ENCODE data around the gene SCAP.

SCAP gene

DNA sequence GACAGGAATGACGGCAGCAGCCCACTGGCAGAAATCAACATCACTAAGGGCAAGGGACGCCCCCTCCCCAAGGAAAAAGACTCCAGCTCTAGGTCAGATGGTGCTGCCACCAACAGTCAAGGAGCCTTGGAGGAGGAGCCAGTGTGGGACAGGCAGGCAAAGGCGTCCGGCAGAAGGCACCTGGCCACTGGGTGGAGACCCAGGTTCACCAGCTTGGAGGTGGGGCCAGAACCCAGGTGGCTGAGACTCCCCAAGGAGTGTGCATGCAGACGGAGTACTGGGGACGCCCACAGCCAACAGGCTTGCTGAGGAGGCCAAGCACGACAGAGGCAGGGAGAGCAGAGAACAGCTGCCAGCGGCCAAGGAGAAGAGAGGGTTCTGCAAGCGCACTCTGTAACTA lies 59.7 kb downstream of the SCAP start:
- H3K4me1 ChIP-seq: no peaks in the 10 kb centered on the region
- DNase-seq: no peak
- no peaks in the 10 kb centered on the region for H3K27me3 ChIP-seq
- no peaks in the 10 kb centered on the region for H3K9me3 ChIP-seq
- TF ChIP-seq, protein P1, sequence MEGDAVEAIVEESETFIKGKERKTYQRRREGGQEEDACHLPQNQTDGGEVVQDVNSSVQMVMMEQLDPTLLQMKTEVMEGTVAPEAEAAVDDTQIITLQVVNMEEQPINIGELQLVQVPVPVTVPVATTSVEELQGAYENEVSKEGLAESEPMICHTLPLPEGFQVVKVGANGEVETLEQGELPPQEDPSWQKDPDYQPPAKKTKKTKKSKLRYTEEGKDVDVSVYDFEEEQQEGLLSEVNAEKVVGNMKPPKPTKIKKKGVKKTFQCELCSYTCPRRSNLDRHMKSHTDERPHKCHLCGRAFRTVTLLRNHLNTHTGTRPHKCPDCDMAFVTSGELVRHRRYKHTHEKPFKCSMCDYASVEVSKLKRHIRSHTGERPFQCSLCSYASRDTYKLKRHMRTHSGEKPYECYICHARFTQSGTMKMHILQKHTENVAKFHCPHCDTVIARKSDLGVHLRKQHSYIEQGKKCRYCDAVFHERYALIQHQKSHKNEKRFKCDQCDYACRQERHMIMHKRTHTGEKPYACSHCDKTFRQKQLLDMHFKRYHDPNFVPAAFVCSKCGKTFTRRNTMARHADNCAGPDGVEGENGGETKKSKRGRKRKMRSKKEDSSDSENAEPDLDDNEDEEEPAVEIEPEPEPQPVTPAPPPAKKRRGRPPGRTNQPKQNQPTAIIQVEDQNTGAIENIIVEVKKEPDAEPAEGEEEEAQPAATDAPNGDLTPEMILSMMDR (IDR thresholded peaks at IDR 0.05; ENCODE audit: low read depth, low read length): no peak
- H3K4me3 ChIP-seq (ENCODE audit: low read depth, low read length): no peak overlapping the region
- H3K36me3 ChIP-seq: peaks cover 35% of the 10 kb centered on the region

GRCh38 chr3:47414666-47415587 lies 60.8 kb downstream of the SCAP start:
- DNase-seq: no peak
- Histone ChIP-seq H3K36me3 (peaks cover 30% of the 10 kb centered on the region), H3K9me3 (no peaks in the 10 kb centered on the region), H3K4me1 (no peaks in the 10 kb centered on the region), H3K27me3 (no peaks in the 10 kb centered on the region), H3K4me3 (ENCODE audit: low read depth, low read length) (no peak overlapping the region)
- TF ChIP-seq, protein P1 (IDR thresholded peaks at IDR 0.05; ENCODE audit: low read depth, low read length): no peak

DNA sequence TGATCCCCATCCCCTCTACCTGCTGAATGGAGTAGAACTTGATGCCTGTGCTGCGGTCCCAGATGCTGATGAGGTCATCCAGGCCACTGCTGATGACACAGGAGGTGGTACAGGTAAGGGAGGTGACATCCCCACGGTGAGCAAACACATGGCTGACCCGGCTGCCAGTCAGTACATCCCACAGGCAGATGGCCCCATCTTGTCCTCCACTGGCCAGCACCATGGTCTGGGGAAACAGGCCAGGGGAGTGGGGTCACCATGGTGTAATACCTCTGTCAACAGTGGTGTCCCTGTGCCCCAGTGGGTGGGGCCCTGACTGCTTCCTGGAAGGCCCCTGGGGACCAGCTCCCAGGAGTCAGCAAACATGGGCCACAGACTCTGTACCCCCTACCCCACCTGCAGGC lies 61.6 kb downstream of the SCAP start:
- no peak for DNase-seq
- H3K27me3 ChIP-seq: no peaks in the 10 kb centered on the region
- TF ChIP-seq, protein P1 (IDR thresholded peaks at IDR 0.05; ENCODE audit: low read depth, low read length): no peak
- no peak overlapping the region for H3K4me3 ChIP-seq (ENCODE audit: low read depth, low read length)
- no peaks in the 10 kb centered on the region for H3K9me3 ChIP-seq
- H3K36me3 ChIP-seq: peaks cover 30% of the 10 kb centered on the region
- no peaks in the 10 kb centered on the region for H3K4me1 ChIP-seq

DNA sequence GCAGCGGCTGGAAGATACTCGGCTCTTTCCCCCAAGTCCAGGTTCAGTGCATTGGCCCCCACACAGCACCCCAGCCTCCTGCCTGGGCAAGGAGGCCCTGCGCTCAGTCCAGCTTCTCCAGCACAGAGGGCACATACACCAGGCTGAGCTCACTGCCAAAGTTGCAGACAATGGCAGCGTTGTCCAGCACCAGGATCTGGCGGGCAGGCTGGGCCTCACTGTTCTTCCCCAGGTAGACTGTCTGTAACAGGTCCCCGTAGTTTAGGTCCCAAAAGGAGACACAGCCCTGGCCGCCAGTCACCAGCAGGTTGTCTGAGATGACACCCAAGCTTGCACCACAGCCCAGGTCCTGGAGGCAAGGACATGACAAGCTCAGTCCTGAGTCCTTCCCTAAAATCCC lies 62.0 kb downstream of the SCAP start:
- no peaks in the 10 kb centered on the region for H3K27me3 ChIP-seq
- TF ChIP-seq, protein P1 (IDR thresholded peaks at IDR 0.05; ENCODE audit: low read depth, low read length): no peak
- DNase-seq: no peak
- no peak overlapping the region for H3K4me3 ChIP-seq (ENCODE audit: low read depth, low read length)
- peaks cover 30% of the 10 kb centered on the region for H3K36me3 ChIP-seq
- no peaks in the 10 kb centered on the region for H3K9me3 ChIP-seq
- H3K4me1 ChIP-seq: no peaks in the 10 kb centered on the region

DNA sequence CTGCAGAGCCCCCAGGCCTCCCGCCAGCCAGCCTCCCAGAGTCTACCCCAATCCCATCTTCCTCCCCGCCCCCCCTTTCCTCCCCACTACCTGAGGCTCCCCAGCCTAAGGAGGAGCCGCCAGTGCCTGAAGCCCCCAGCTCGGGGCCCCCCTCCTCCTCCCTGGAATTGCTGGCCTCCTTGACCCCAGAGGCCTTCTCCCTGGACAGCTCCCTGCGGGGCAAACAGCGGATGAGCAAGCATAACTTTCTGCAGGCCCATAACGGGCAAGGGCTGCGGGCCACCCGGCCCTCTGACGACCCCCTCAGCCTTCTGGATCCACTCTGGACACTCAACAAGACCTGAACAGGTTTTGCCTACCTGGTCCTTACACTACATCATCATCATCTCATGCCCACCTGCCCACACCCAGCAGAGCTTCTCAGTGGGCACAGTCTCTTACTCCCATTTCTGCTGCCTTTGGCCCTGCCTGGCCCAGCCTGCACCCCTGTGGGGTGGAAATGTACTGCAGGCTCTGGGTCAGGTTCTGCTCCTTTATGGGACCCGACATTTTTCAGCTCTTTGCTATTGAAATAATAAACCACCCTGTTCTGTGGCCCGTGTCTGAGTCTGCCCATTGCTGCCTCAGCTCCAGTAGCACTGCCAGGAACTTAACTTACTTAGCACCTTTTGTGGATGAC lies 62.8 kb downstream of the SCAP start:
- H3K4me1 ChIP-seq: no peaks in the 10 kb centered on the region
- H3K36me3 ChIP-seq: peaks cover 35% of the 10 kb centered on the region
- H3K27me3 ChIP-seq: no peaks in the 10 kb centered on the region
- TF ChIP-seq, protein P1 (IDR thresholded peaks at IDR 0.05; ENCODE audit: low read depth, low read length): no peak
- no peak for DNase-seq
- H3K4me3 ChIP-seq (ENCODE audit: low read depth, low read length): no peak overlapping the region
- no peaks in the 10 kb centered on the region for H3K9me3 ChIP-seq

GRCh38 chr3:47412453-47412756 lies 63.3 kb downstream of the SCAP start:
- Histone ChIP-seq H3K4me3 (ENCODE audit: low read depth, low read length) (no peak overlapping the region), H3K9me3 (no peaks in the 10 kb centered on the region), H3K4me1 (no peaks in the 10 kb centered on the region), H3K27me3 (no peaks in the 10 kb centered on the region), H3K36me3 (peaks cover 35% of the 10 kb centered on the region)
- TF ChIP-seq, protein P1 (IDR thresholded peaks at IDR 0.05; ENCODE audit: low read depth, low read length): no peak
- DNase-seq: no peak

All from BE2C (cell line).